Measurements from ENCODE around the gene ICAM1. TPM values are rescaled to one million over a fixed set of nuclear protein-coding genes. Genes with fewer than 3 reads are reported as not detected.
A peak's percentile ranks its signal among the peaks of the same experiment; 100 is the strongest.

The ICAM1 gene
- total and polyA plus RNA-seq, 2 of the 13 experiments (the other 11 are each of a cell fraction or from before 2014, with no cell fraction given), result 37.9 to 98.4 TPM

GRCh38 chr19:10246511-10246910, 24.4 kb upstream of the ICAM1 start:
- Histone ChIP-seq H3K9ac (ENCODE audit: insufficient read depth, low read depth, low read length) (no peak overlapping the region), H3K27ac (ENCODE audit: extremely low read length, insufficient read depth, low read length) (no peak overlapping the region), H3K36me3 (replicated peaks in 1 of 2; ENCODE audit: control insufficient read depth in 1 of 2, insufficient read depth in 2 of 2, low read length in 2 of 2) (no peaks in the 10 kb centered on the region), H3K9me3 (ENCODE audit: low read length) (no peaks in the 10 kb centered on the region), H2AFZ (ENCODE audit: low read length) (no peak overlapping the region), H3K4me2 (ENCODE audit: low read depth, low read length) (no peak overlapping the region), H4K20me1 (ENCODE audit: insufficient read depth, low read length) (no peaks in the 10 kb centered on the region), H3K4me3 (replicated peaks in 1 of 3; ENCODE audit: insufficient read depth in 1 of 3, low read depth in 2 of 3, low read length in 3 of 3) (no peak overlapping the region), H3K4me1 (ENCODE audit: insufficient read depth, low read length) (peaks cover 59% of the 10 kb centered on the region), H3K27me3 (ENCODE audit: control insufficient read depth in 1 of 2, insufficient read depth in 2 of 2, low read length in 2 of 2) (no peaks in the 10 kb centered on the region), H3K79me2 (ENCODE audit: insufficient read depth, low read length) (no peaks in the 10 kb centered on the region)
- in situ Hi-C loops (cut with HindIII; ENCODE audit: extremely low pct_ligation_motif_present, low pct_unique_long_range_greater_than_20kb), result no loop called here
- 59% methylated on average over 6 of the region's 6 CpGs for WGBS (ENCODE audit: low lambda C conversion rate)
- no peak for TF ChIP-seq ISX (CRISPR knock-in tag; conservative IDR thresholded peaks at IDR 0.05)
- TF ChIP-seq BRD4 (CRISPR knock-in tag; IDR thresholded peaks at IDR 0.05), result no peak
- ATAC-seq, result no peak
- no peak for FAIRE-seq
- BruUV-seq (replicated peaks), result no TSS peak
- CTCF ChIA-PET (ENCODE audit: low intra/inter-chr PET ratio, low total read pairs), result no interaction called here
- POLR2A ChIA-PET, result interaction anchor here (0.8 kb wide), 1 partner anchor 8 kb away, joined by 3 read pairs; no protein-coding TSS in a partner anchor
- DNase-seq (ENCODE audit: low spot score), result no peak
- intact Hi-C loops (cut with micrococcal nuclease; ENCODE audit: unreplicated experiment), result no loop called here

- H3K4me3 ChIP-seq (replicated peaks in 1 of 3; ENCODE audit: insufficient read depth in 1 of 3, low read depth in 2 of 3, low read length in 3 of 3), result peak within 1 kb of the TSS; percentile 64 to 93 (median 88)
- peaks cover 4 to 23% of the 10 kb centered on the region in 2 experiments; a peak in 4 of 5 replicates for H3K36me3 ChIP-seq (replicated peaks in 1 of 2; ENCODE audit: control insufficient read depth in 1 of 2, insufficient read depth in 2 of 2, low read length in 2 of 2)
- no peaks in the 10 kb centered on the region for H3K9me3 ChIP-seq (ENCODE audit: low read length)
- TSS peak; percentile 69 for BruUV-seq (replicated peaks)
- intact Hi-C loops (cut with micrococcal nuclease; ENCODE audit: unreplicated experiment) (loop anchor here (2.0 to 5.0 kb wide), 2 partner anchors 57 to 320 kb away; partner anchors contain the start of gene DNMT1), in situ Hi-C loops (cut with HindIII; ENCODE audit: extremely low pct_ligation_motif_present, low pct_unique_long_range_greater_than_20kb) (no loop called here)
- H2AFZ ChIP-seq (ENCODE audit: low read length), result no peak within 1 kb of the TSS
- ChIA-PET POLR2A (interaction anchor here (0.5 to 1.6 kb wide), 14 partner anchors 9 to 151 kb away, joined by 3 to 10 read pairs (median 3); partner anchors contain the start of genes ICAM1, RAVER1 and TYK2), CTCF (ENCODE audit: low intra/inter-chr PET ratio, low total read pairs) (interaction anchor here (0.6 to 3.5 kb wide), 2 partner anchors 24 to 32 kb away, joined by 4 to 33 read pairs; no protein-coding TSS in a partner anchor)
- FAIRE-seq, result peak; percentile 94
- peak; percentile 96 for ATAC-seq
- peak within 1 kb of the TSS; percentile 80 for H3K27ac ChIP-seq (ENCODE audit: extremely low read length, insufficient read depth, low read length)
- H3K4me1 ChIP-seq (ENCODE audit: insufficient read depth, low read length), result peaks cover 42% of the 10 kb centered on the region
- peak; percentile 99 for DNase-seq (ENCODE audit: low spot score)
- no peaks in the 10 kb centered on the region; a peak in 1 of 5 replicates for H3K27me3 ChIP-seq (ENCODE audit: control insufficient read depth in 1 of 2, insufficient read depth in 2 of 2, low read length in 2 of 2)
- H3K9ac ChIP-seq (ENCODE audit: insufficient read depth, low read depth, low read length), result peak within 1 kb of the TSS; percentile 85
- H3K79me2 ChIP-seq (ENCODE audit: insufficient read depth, low read length), result peaks cover 11% of the 10 kb centered on the region
- peak within 1 kb of the TSS; percentile 98 for H3K4me2 ChIP-seq (ENCODE audit: low read depth, low read length)
- WGBS (ENCODE audit: low lambda C conversion rate), result under 1% methylated on average over 19 of the region's 77 CpGs
- no peaks in the 10 kb centered on the region for H4K20me1 ChIP-seq (ENCODE audit: insufficient read depth, low read length)
- peak; percentile 25; the same call in 1 of the 2 replicates for TF ChIP-seq ZNF143 (CRISPR knock-in tag; IDR thresholded peaks at IDR 0.05)
- TF ChIP-seq ZNF639 (CRISPR knock-in tag; conservative IDR thresholded peaks at IDR 0.05), result peak; percentile 94
- 0 out of 2 replicates have a peak, but pooled peaks have one; percentile 13 for TF ChIP-seq ZNF891 (CRISPR knock-in tag; IDR thresholded peaks at IDR 0.05)
- no peak for TF ChIP-seq ZFP62 (CRISPR knock-in tag; IDR thresholded peaks at IDR 0.05)
- peak; percentile 90 for TF ChIP-seq RFXAP (CRISPR knock-in tag; IDR thresholded peaks at IDR 0.05; ENCODE audit: borderline replicate concordance)
- peak; percentile 86; the same call in 1 of the 2 replicates for TF ChIP-seq MTA1 (CRISPR knock-in tag; IDR thresholded peaks at IDR 0.05; ENCODE audit: borderline replicate concordance)
- peak; percentile 95 for TF ChIP-seq MXI1 (IDR thresholded peaks at IDR 0.05; ENCODE audit: borderline replicate concordance, low read depth, low read length)
- peak; percentile 72 for TF ChIP-seq HCFC1 (IDR thresholded peaks at IDR 0.05; ENCODE audit: low read depth, low read length)
- 0 out of 2 replicates have a peak, but pooled peaks have one; percentile 71 for TF ChIP-seq SMYD3 (CRISPR knock-in tag; IDR thresholded peaks at IDR 0.05)
- peak; percentile 96; the same call in 1 of the 2 replicates for TF ChIP-seq ZNF337 (CRISPR knock-in tag; IDR thresholded peaks at IDR 0.05; ENCODE audit: borderline replicate concordance, low read depth)
- no peak for TF ChIP-seq ATF2 (CRISPR knock-in tag; IDR thresholded peaks at IDR 0.05)
- TF ChIP-seq ZNF510 (CRISPR knock-in tag; IDR thresholded peaks at IDR 0.05; ENCODE audit: low read depth), result 0 out of 2 replicates have a peak, but pooled peaks have one; percentile 49
Observed at GRCh38 chr19:10251792-10252694, 18.9 kb upstream of the ICAM1 start, which contains the start of gene MRPL4. Gene MRPL4, plus strand, starts transcription at chr19:10252214. Its CDS starts 40 bp downstream, at chr19:10252254.

Measured in HepG2 (cell line).